GM12873 (cell line): ENCODE data around the gene CNPY3.

Experiments used
- CTCF ChIP-seq: IDR thresholded peaks from 2 replicates; pipeline ENCODE4 v1.5.1; 2012; ENCODE audit warnings: low read depth, mild to moderate bottlenecking, moderate library complexity, low read length, control low read depth; ENCODE audit not compliant: insufficient read depth; ENCODE audit errors: missing control alignments

CNPY3 gene

GRCh38 chr6:42932412-42932811 lies 3.1 kb downstream of the CNPY3 start:
- TF ChIP-seq CTCF = no peak

GRCh38 chr6:42933205-42933604 lies 3.9 kb downstream of the CNPY3 start:
- TF ChIP-seq CTCF = no peak

- TF ChIP-seq CTCF = no peak
Observed at GRCh38 chr6:42935322-42935721, 6.0 kb downstream of the CNPY3 start.

GRCh38 chr6:42936398-42936797 lies 7.1 kb downstream of the CNPY3 start:
- TF ChIP-seq CTCF = no peak

GRCh38 chr6:42937548-42938427 lies 8.5 kb downstream of the CNPY3 start:
- no peak for TF ChIP-seq CTCF

- no peak for TF ChIP-seq CTCF
Observed at GRCh38 chr6:42938428-42938796, 9.1 kb downstream of the CNPY3 start.

- TF ChIP-seq CTCF = no peak
Observed at GRCh38 chr6:42938987-42939809, 9.9 kb downstream of the CNPY3 start.
